Ovary (tissue), 3 donors: Measurements from ENCODE around the gene EVL.

ENCODE experiments used
- EP300 ChIP-seq: sonication (generic); formaldehyde crosslinking; IDR thresholded peaks from one replicate; pipeline ENCODE4 v1.6.1; 2017; ENCODE audit warnings: antibody characterized with exemption
- TF ChIP-seq, protein P1 (sequence below), 3 donors: fragments of 450-650 bp in 2 of 3; fragments of 200-600 bp in 1 of 3; IDR thresholded peaks; one replicate each; pipeline versions ENCODE4 v1.5.1 to v1.8.0; 2016 to 2022; ENCODE audit warnings: antibody characterized with exemption in 3 of 3, mild to moderate bottlenecking in 1 of 3
- donor health status: DM: no; HTN: no; CAD: no.

- TF ChIP-seq, protein P1, sequence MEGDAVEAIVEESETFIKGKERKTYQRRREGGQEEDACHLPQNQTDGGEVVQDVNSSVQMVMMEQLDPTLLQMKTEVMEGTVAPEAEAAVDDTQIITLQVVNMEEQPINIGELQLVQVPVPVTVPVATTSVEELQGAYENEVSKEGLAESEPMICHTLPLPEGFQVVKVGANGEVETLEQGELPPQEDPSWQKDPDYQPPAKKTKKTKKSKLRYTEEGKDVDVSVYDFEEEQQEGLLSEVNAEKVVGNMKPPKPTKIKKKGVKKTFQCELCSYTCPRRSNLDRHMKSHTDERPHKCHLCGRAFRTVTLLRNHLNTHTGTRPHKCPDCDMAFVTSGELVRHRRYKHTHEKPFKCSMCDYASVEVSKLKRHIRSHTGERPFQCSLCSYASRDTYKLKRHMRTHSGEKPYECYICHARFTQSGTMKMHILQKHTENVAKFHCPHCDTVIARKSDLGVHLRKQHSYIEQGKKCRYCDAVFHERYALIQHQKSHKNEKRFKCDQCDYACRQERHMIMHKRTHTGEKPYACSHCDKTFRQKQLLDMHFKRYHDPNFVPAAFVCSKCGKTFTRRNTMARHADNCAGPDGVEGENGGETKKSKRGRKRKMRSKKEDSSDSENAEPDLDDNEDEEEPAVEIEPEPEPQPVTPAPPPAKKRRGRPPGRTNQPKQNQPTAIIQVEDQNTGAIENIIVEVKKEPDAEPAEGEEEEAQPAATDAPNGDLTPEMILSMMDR (IDR thresholded peaks at IDR 0.05): no peak
- TF ChIP-seq EP300: no peak
Measured at GRCh38 chr14:100159865-100160533, 94.8 kb downstream of the EVL start.
